CD4-positive, CD25-positive, alpha-beta regulatory T cell (primary cell): Measurements from ENCODE around the gene SELENOH. TPM values are rescaled to one million over a fixed set of nuclear protein-coding genes. Genes with fewer than 3 reads are reported as not detected.

Experiments used
- ATAC-seq, 2 donors: fragments of 150-1000 bp; cut with Tn5 transposase; one replicate each; pipeline ENCODE4 v1.10.0; 2021; ENCODE audit warnings: low read depth in 2 of 2, moderate number of reproducible peaks in 2 of 2, moderate library complexity in 1 of 2
- DNase-seq, 3 donors: peaks; one replicate each; pipeline versions ENCODE4 v3.0.0 to v3.0.0-alpha.2; 2012 to 2022; ENCODE audit warnings: mixed read lengths in 1 of 3
- H3K27ac ChIP-seq: one replicate; pipeline ENCODE4 v1.7.0; 2013; ENCODE audit warnings: mild to moderate bottlenecking, low read length; ENCODE audit not compliant: insufficient read depth, poor library complexity, severe bottlenecking
- H3K27me3 ChIP-seq: one replicate; pipeline ENCODE4 v1.7.0; 2013; ENCODE audit warnings: low read length; ENCODE audit not compliant: control insufficient read depth, insufficient read depth
- H3K36me3 ChIP-seq: one replicate; pipeline ENCODE4 v1.7.0; 2013; ENCODE audit warnings: mild to moderate bottlenecking, low read length, moderate library complexity; ENCODE audit not compliant: control insufficient read depth, insufficient read depth
- H3K4me1 ChIP-seq: 2 replicates; pipeline ENCODE4 v1.7.0; 2013; ENCODE audit warnings: mild to moderate bottlenecking, low read length; ENCODE audit not compliant: insufficient read depth, control insufficient read depth, poor library complexity, severe bottlenecking
- H3K4me3 ChIP-seq: one replicate; pipeline ENCODE4 v1.7.0; 2013; ENCODE audit warnings: low read depth, mild to moderate bottlenecking, low read length, moderate library complexity
- H3K9me3 ChIP-seq, 2 experiments: 1 replicate in 1 of 2; 2 replicates in 1 of 2; pipeline ENCODE4 v1.7.0; 2013; ENCODE audit warnings: low read length in 2 of 2, mild to moderate bottlenecking in 1 of 2, moderate library complexity in 1 of 2; ENCODE audit not compliant: control insufficient read depth in 2 of 2
- H3K27ac Mint-ChIP-seq, 3 donors: one replicate each; pipeline ENCODE4 v1.8.0; 2020 to 2022; ENCODE audit warnings: mild to moderate bottlenecking in 3 of 3, mixed read lengths in 3 of 3, moderate library complexity in 2 of 3
- H3K27me3 Mint-ChIP-seq: one replicate; pipeline ENCODE4 v1.8.0; 2022; ENCODE audit warnings: mild to moderate bottlenecking, mixed read lengths
- H3K36me3 Mint-ChIP-seq: one replicate; pipeline ENCODE4 v1.8.0; 2020; ENCODE audit warnings: mixed read lengths
- H3K4me1 Mint-ChIP-seq, 4 donors: one replicate each; pipeline ENCODE4 v1.8.0; 2020 to 2022; ENCODE audit warnings: mixed read lengths in 4 of 4, mild to moderate bottlenecking in 1 of 4
- H3K4me3 Mint-ChIP-seq, 4 donors: one replicate each; pipeline ENCODE4 v1.8.0; 2020 to 2022; ENCODE audit warnings: mild to moderate bottlenecking in 4 of 4, mixed read lengths in 4 of 4, moderate library complexity in 3 of 4
- H3K9me3 Mint-ChIP-seq, 7 donors: one replicate each; pipeline ENCODE4 v1.8.0; 2020 to 2022; ENCODE audit warnings: mixed read lengths in 7 of 7, mild to moderate bottlenecking in 3 of 7, moderate library complexity in 2 of 7
- polyA plus RNA-seq, 4 donors: library from polyadenylated mRNA; unstranded; fragments of 300-500 nt; fragmentation: Illumina TruSeq; gene quantifications; one replicate each; pipeline ENCODE4 v1.2.3, GENCODE V29; 2021
- total RNA-seq: library from RNA; stranded (reverse); gene quantifications from one replicate; pipeline ENCODE4 v1.2.3, GENCODE V29; 2022

Gene SELENOH
- total and polyA plus RNA-seq, 5 donors from 2014 or later, result 68.6 to 248 (median 213) TPM

DNA sequence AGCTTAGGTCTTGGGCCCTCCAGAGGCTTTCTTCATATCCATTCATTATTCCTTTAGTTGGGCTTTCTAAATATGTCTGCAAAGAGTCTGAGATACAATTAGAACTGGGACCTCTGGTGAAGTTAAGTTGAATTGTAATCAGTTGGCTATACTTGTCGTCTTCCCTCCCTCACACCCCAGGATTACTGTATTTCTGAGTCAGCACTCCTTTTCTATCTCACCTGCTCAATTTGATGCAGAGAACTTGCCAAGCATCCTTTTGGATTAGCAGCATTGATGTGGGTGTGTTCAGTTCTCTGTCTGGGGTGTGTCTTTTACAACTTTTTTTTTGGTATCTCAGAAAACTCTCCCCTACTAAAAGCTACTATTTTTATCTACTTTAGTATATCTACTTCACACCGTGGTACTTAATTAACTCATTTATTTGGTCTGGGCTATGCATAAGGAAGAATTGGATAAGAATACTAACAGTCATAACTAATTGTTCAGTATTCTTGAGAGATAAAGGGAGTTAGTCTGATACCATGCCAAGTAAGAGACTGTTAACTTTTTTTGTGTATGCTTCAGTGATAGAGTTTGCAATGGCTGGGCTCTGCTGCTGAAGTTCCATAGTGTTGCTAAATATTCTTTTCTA lies 35.4 kb downstream of the SELENOH start:
- H3K9me3 ChIP-seq, result no peaks in the 10 kb centered on the region
- no peaks in the 10 kb centered on the region for H3K36me3 ChIP-seq
- H3K27me3 ChIP-seq, result no peaks in the 10 kb centered on the region
- H3K4me3 ChIP-seq, result no peak overlapping the region
- H3K27ac ChIP-seq, result no peak overlapping the region
- no peaks in the 10 kb centered on the region for H3K4me1 ChIP-seq
- H3K27me3 Mint-ChIP-seq, result no peaks in the 10 kb centered on the region
- H3K4me3 Mint-ChIP-seq, result no peak overlapping the region
- H3K27ac Mint-ChIP-seq, result peak overlapping the region in 1 of 3 donors; percentile 36
- DNase-seq (no peak), ATAC-seq (no peak)
- H3K9me3 Mint-ChIP-seq, result peaks cover 0 to 2% (median 0%) of the 10 kb centered on the region in 7 donors
- H3K36me3 Mint-ChIP-seq, result peaks cover 4% of the 10 kb centered on the region
- H3K4me1 Mint-ChIP-seq, result peaks cover 0 to 25% (median 9%) of the 10 kb centered on the region in 4 donors

GRCh38 chr11:57777969-57778317 lies 36.7 kb downstream of the SELENOH start:
- Histone ChIP-seq H3K4me3 (no peak overlapping the region), H3K27me3 (no peaks in the 10 kb centered on the region), H3K27ac (no peak overlapping the region), H3K9me3 (no peaks in the 10 kb centered on the region), H3K36me3 (no peaks in the 10 kb centered on the region), H3K4me1 (no peaks in the 10 kb centered on the region)
- no peak overlapping the region for H3K27ac Mint-ChIP-seq
- H3K4me1 Mint-ChIP-seq, result peaks cover 0 to 25% (median 9%) of the 10 kb centered on the region in 4 donors
- DNase-seq (no peak), ATAC-seq (no peak)
- H3K9me3 Mint-ChIP-seq, result no peaks in the 10 kb centered on the region
- H3K27me3 Mint-ChIP-seq, result no peaks in the 10 kb centered on the region
- H3K4me3 Mint-ChIP-seq, result no peak overlapping the region
- peaks cover 4% of the 10 kb centered on the region for H3K36me3 Mint-ChIP-seq

- H3K4me1 ChIP-seq, result no peaks in the 10 kb centered on the region
- Mint-ChIP-seq H3K4me1 (peaks cover 0 to 25% (median 9%) of the 10 kb centered on the region in 4 donors), H3K27ac (peak overlapping the region in 1 of 3 donors; percentile 38), H3K27me3 (no peaks in the 10 kb centered on the region), H3K4me3 (no peak overlapping the region), H3K36me3 (peaks cover 4% of the 10 kb centered on the region), H3K9me3 (no peaks in the 10 kb centered on the region)
- H3K36me3 ChIP-seq, result no peaks in the 10 kb centered on the region
- no peak overlapping the region for H3K27ac ChIP-seq
- H3K9me3 ChIP-seq, result no peaks in the 10 kb centered on the region
- DNase-seq (no peak), ATAC-seq (no peak)
- no peak overlapping the region for H3K4me3 ChIP-seq
- H3K27me3 ChIP-seq, result no peaks in the 10 kb centered on the region
These were observed 37.2 kb downstream of the SELENOH start for GRCh38 chr11:57778318-57779037.

DNA sequence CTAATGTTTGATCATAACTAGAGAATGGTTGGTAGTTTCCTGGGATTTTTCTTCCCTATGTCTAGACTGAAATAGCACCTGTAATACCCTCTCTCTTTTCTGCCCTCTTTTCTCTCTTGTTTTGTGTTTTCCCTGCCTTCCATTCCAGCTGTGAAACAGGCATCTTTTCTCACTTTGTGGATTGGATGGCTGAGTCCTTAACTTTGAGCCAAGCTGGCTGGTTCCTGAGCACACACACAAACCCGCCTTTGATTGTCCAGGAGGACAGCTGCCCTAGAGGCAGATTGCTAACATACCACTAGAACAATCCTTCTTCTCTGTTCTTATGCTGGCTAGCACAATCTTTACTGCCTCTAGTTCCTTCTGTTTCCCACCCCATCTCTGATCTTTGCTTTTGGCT lies 38.0 kb downstream of the SELENOH start:
- ATAC-seq, result no peak
- no peak overlapping the region for H3K27ac Mint-ChIP-seq
- H3K36me3 Mint-ChIP-seq, result peaks cover 4% of the 10 kb centered on the region
- peaks cover 0 to 25% (median 8%) of the 10 kb centered on the region in 4 donors for H3K4me1 Mint-ChIP-seq
- no peak overlapping the region for H3K4me3 Mint-ChIP-seq
- H3K9me3 ChIP-seq, result no peaks in the 10 kb centered on the region
- no peaks in the 10 kb centered on the region for H3K9me3 Mint-ChIP-seq
- no peaks in the 10 kb centered on the region for H3K27me3 Mint-ChIP-seq
- no peak for DNase-seq
- no peaks in the 10 kb centered on the region for H3K36me3 ChIP-seq
- H3K27me3 ChIP-seq, result no peaks in the 10 kb centered on the region
- no peak overlapping the region for H3K27ac ChIP-seq
- no peaks in the 10 kb centered on the region for H3K4me1 ChIP-seq
- H3K4me3 ChIP-seq, result no peak overlapping the region

DNA sequence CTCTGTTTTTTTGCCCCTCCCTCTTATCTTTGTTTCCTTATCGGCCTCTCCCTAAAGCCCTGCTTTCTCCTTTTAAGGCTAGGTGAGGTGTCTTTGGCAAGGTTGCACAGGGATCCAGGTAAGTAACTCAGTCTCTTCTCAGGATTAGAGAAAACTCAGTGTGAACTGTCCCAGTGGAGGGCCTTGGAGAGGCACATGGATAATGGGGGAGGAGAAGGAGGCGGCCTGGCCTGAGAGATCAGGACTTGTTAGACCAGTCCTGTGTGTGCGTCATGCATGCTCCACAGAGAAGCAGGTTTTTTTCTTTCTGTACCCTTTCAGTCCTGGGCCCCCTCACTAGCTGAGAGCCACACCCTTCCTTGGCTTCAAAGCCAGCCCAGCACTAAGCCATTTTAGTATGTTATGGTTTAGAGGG lies 40.2 kb downstream of the SELENOH start:
- Mint-ChIP-seq H3K4me3 (no peak overlapping the region), H3K36me3 (no peaks in the 10 kb centered on the region), H3K4me1 (peaks cover 0 to 12% (median 6%) of the 10 kb centered on the region in 4 donors), H3K9me3 (no peaks in the 10 kb centered on the region), H3K27ac (no peak overlapping the region), H3K27me3 (no peaks in the 10 kb centered on the region)
- H3K9me3 ChIP-seq, result no peaks in the 10 kb centered on the region
- DNase-seq (no peak), ATAC-seq (no peak)
- H3K4me3 ChIP-seq, result no peak overlapping the region
- H3K4me1 ChIP-seq, result no peaks in the 10 kb centered on the region
- H3K27me3 ChIP-seq, result no peaks in the 10 kb centered on the region
- H3K36me3 ChIP-seq, result no peaks in the 10 kb centered on the region
- H3K27ac ChIP-seq, result no peak overlapping the region

GRCh38 chr11:57785072-57785471 lies 43.8 kb downstream of the SELENOH start:
- peaks cover 0 to 7% (median 1%) of the 10 kb centered on the region in 4 donors for H3K4me1 Mint-ChIP-seq
- Histone ChIP-seq H3K36me3 (no peaks in the 10 kb centered on the region), H3K27me3 (no peaks in the 10 kb centered on the region), H3K27ac (no peak overlapping the region), H3K9me3 (no peaks in the 10 kb centered on the region), H3K4me3 (no peak overlapping the region), H3K4me1 (no peaks in the 10 kb centered on the region)
- no peaks in the 10 kb centered on the region for H3K27me3 Mint-ChIP-seq
- DNase-seq (no peak), ATAC-seq (no peak)
- no peak overlapping the region for H3K4me3 Mint-ChIP-seq
- H3K36me3 Mint-ChIP-seq, result no peaks in the 10 kb centered on the region
- H3K27ac Mint-ChIP-seq, result no peak overlapping the region
- no peaks in the 10 kb centered on the region for H3K9me3 Mint-ChIP-seq

DNA sequence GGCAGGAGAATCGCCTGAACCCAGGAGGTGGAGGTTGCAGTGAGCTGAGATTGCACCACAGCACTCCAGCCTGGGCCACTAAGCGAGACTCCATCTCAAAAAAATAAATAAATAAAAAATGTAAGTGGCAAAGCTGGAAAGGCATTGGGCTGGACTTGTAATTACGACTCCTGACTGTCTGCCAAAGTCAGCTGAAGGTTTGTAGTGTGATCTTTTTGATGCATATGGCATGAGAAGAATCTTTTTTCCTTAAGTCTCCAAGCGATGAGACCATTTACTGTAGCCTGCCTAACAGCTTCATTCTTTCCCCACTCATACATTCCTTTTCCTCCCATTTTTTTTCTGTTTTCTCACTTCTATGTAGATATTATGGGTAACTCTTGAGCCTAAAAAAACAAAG lies 45.1 kb downstream of the SELENOH start:
- no peaks in the 10 kb centered on the region for H3K27me3 ChIP-seq
- H3K27ac ChIP-seq, result no peak overlapping the region
- H3K9me3 ChIP-seq, result no peaks in the 10 kb centered on the region
- Mint-ChIP-seq H3K36me3 (no peaks in the 10 kb centered on the region), H3K27me3 (no peaks in the 10 kb centered on the region), H3K4me1 (peaks cover 0 to 13% (median under 1%) of the 10 kb centered on the region in 4 donors), H3K27ac (no peak overlapping the region), H3K4me3 (no peak overlapping the region), H3K9me3 (no peaks in the 10 kb centered on the region)
- H3K4me1 ChIP-seq, result peaks cover under 1% of the 10 kb centered on the region
- no peaks in the 10 kb centered on the region for H3K36me3 ChIP-seq
- ATAC-seq (no peak), DNase-seq (no peak)
- no peak overlapping the region for H3K4me3 ChIP-seq
